Stimulated activated CD8-positive, alpha-beta memory T cell treated with anti-CD3 and anti-CD28 coated beads, Interleukin-15, amount 100 ng/mL, for 48 hours (primary cell): ENCODE results near the gene SLCO3A1.

Source experiments
- DNase-seq, 2 donors: peaks; one replicate each; pipeline ENCODE4 v3.0.0-alpha.2; 2020; ENCODE audit warnings: low read depth in 2 of 2

Gene SLCO3A1

DNA sequence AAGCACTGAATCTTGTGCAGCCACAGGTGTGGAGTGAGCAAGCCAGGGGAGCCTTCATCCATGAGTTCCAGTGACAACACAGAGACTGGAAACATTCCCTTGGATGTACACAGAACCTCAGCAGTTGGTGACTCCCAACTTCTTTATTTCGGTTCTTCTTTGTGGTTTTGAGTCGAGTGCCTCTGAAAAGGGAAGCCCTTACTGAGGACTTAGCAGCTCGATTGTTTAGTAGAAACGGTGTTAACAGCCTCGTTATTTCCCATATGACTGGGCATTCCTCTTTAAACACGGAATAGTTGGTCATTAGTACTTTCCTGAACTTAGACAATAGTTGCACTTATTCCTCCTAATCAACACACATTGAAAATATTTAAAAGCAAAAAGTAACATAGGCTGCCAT is 7.7 kb downstream of the SLCO3A1 start:
- no peak for DNase-seq

DNA sequence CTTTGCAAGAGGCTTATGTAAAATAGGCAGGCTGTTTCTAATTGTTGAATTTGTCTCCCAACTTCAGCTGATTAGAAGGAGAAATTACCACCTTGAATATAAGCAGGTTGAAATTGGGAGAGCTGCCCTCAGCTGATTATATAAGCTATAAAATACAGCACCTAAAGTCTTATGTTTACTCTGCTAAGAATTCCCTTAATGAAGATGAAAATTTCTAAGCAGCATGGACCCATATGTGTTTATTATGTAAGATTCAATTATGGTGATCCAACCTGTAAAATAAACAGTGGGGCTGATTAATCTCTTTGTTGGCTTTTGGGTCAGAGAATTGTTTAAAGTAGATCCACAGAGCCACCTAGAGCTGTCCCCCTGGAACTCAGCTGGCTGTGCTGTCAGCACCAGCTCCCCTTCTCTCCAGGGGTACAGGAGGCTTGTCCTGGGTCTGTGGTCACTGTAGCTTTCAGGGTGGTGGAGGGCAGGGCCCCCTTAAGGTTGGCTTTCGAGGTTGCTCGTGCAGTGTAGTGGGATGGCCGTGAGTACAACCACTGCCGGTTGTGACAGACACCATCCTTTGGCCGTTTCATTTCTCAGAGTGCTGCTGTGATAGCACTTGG is 9.5 kb downstream of the SLCO3A1 start:
- DNase-seq: no peak

DNA sequence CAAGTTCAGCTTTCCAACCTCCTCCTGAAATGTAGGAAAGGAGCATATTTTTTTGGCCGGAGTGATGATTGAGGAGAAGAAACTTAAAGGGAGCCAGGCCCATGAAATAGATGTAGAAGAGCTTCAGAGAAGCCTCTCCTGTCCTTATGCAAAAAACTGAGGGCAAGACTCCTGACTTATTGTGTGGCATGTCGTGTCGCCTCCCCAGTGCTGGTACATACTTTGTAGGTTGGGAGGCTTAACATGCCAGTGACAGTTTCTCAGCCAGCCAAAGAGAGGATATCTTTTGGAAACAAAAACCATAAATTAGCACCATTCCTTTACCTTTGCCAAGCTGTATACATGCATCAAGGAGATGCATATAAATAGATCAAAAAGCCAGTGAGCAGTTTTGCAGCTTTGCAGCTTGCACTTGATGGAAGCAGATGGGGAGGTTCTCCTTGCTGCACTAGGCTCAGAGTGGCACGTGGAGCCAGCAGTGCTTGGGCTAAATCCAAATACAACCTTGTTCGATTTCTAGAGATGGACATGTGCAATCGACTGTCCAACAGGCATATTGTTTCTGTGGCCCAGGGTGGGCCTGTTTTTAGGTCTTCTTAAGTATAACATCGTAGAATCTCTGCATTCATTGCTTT is 10.2 kb downstream of the SLCO3A1 start:
- no peak for DNase-seq

DNA sequence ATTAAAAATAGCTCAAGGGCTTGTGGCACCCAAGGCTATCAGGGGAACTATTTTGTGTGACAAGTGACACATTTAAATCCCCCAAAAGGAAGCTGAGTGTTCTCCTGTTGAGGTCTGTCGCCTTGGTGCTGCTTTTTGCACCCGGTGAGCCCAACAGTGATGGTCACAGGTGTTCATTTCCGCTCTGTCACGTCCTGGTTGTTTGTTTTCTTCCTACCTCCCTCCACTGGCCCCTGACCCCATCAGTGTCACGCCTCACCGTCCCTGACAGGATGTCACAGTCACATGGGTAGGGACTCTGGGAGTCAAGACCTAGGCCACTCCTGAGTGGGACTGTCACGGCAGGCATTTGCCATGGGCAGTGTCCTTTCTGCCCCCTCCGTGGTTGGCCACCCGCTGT is 11.2 kb downstream of the SLCO3A1 start:
- no peak for DNase-seq

DNA sequence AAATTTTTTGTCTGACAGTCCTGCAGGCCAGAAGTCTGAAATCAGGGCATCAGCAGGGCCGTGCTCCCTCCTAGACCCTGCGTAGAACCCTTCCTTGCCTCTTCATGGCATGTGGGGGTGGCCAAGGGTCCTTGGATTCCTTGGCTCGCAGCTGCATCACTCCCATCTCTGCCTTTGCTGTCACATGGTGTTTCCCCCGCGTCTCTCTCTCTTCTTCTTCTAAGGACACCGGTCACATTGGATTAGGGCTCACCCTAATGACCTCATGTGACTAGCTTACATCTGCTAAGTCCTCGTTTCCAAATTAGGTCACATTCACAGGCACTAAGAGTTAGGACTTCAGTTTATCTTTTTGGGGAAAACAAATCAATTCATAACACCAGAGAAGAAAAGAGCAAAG is 12.0 kb downstream of the SLCO3A1 start:
- no peak for DNase-seq

DNA sequence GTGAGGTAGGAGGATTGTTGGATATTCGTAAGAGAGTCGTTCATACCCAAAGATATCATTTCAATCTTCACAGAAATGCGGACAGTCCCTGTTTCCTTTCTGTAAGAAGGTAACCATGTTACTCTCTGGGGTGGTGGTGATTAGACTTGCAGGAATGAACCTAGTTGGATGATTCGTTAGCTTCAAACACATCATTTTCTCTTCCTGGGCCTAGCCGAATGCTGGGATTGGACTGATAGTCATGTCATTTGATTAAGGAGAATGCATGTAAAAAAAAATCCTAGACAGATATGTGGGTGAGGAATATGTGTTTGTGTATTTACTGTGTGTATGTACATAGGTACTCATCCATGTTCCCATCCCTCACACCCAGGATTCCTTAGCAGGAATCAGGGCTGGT is 12.4 kb downstream of the SLCO3A1 start:
- no peak for DNase-seq

DNA sequence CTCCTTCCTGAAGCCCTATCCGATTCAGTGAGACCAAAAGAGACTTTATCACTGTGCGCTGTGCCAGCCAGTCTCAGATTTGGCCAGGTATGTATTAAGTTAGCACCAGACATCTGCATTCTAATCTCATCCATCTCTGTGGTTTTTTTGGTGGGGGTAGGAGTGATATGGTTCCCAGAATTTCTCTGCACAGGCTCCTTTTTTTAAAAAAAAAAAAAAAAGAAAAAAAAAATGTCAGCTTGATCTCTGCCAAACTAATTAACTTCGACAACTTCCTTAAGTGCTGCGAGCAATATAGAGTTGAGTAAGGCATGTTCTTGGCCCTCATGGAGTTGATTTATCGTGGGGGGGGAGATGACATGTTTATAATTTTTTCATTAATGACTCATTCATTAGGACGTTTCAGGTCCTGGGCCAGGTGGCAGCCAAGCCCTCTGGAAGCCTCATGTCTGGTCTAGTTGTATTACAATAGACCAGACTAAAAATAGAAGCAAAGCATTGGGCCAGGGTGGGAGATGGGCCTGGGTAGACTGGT is 12.9 kb downstream of the SLCO3A1 start:
- DNase-seq: no peak

DNA sequence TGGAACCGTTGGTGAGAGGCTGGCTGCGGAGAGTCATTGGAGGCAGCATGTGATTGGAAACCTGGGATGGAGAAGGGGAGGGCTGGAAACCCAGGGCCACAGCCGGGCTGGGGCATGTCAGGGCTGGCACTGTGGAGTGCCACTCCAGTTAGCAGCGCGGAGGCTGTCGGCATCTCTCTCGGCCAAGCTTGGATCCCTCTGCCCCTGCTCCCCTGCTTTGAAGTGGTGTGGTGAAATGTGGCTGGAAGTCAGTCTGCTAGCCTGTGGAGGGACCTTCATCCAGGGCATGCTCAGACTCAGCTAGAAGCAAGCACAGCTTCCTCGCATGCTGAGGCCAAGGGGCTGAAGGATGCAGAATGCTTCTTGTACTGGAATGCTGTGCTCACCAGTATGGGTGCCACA is 13.5 kb downstream of the SLCO3A1 start:
- DNase-seq: no peak

DNA sequence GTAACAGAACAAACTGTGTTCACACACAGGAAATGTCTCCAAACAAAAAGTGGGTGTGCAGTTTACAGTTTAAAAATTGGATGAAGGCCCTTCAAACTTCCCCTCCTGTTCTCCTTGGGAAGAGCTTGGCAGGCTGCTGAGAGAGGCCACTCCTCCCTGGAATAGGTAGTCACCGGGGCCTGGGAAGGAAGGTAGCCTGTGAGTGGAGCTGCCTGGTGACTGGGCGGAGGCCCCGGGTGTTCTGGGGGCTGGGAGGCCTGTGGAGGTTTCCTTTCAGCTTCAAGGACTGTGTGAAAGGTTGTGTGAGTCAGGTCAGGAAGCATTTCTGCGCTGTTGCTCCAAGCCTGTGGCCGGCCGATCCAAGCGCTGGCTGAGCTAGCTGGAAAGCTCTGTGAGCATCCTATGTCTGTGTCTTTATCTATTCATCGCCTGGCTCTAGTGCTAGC is 14.1 kb downstream of the SLCO3A1 start:
- DNase-seq: no peak

DNA sequence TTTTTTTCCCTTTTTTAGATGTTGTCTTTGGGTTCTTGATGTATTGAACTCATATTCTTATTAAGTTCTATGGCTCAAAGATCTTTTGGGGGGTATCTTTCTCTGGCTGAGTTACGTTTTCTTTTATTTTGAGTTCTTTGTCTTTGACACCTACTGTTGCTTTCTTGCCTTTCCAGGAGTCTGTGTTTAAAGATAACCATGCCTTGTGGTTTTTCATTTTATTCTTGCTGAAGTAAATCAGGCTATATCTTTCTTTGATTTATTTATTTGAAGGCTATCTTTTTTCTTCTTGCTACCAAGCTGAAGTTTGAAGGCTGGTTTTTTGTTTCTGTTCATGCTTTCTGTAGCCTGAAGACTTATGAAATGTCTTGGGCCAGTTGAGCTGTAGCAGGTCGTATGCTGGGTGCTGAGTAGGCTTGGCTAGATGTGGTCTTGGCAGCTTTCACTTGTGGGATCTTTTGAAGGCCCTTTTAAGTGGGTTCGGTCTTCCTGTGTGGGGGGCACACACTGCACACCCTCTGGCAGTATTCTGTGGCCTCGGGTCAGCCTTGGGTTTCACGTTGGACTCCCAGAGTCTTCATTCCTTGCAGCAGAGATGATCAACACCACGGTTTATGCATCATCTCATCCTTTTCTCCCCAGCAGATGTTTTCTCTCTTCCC is 17.5 kb downstream of the SLCO3A1 start:
- DNase-seq: no peak

DNA sequence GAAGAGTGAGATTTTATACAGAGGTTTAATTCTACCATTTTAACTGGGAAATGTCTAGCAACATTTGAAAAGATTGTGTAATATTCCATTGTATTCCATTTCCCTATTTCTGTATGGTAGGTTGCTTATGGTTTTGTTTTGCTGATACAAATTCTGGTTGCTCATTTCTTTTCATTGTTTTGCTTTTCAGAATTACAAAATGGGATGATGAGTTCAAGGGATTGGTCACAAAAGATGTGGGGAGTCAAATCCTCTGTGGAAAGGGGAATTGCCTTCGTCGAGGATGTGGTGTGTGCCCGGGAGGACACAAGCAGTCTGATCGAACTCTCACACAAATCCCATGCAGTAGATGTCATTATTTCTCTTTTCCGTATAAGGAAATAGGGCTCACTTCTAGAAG is 18.3 kb downstream of the SLCO3A1 start:
- no peak for DNase-seq

DNA sequence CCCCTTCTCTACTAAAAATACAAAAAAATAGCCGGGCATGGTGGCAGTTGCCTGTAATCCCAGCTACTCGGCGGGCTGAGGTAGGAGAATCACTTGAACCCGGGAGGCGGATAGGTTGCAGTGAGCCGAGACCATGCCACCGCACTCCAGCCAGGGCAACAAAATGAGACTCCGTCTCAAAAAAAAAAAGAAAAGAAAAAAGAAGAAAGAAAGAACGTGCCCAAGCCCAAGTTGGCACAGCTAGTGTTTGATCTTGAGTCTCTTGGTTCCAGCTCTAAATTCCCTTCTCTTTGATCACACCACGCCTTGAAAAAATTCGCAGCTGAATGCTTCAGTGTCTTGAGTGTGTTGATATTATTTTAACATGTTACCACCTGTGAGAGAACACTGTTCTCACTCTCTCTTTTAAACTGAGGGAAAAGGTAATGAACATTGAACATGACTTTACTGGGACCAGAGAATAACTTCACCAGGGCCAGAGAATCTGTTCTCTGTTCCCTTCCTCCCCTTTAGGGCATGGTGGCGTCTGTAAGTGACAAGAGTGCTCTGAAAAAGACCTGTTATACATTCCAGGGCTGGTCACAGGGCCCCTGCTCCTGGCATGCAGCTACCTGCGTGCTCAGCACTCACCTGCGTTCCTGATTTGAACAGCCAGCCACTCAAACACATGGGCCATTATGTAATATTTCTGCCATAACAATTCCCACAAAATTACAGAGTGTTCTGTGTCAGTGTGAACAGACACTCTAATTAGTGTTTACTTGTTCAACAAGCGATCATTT is 19.0 kb downstream of the SLCO3A1 start:
- no peak for DNase-seq

DNA sequence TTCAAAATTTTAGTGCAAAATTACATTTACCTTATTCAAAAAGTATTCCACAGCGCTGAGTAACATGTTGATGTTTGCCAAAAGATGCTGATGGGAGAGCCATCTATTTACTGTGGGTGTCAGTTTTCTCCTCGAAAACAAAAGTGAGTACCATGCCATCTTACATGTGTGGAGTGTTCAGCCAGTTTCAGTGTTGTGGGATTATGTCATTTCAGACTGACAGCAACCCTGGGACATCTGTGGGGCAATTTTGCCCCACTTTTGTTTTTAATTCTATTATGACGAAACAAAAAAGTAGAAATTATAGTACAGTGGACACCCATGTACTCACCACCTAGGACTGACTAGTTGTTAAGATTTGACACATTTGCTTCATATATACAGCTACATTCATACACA is 19.6 kb downstream of the SLCO3A1 start:
- no peak for DNase-seq

DNA sequence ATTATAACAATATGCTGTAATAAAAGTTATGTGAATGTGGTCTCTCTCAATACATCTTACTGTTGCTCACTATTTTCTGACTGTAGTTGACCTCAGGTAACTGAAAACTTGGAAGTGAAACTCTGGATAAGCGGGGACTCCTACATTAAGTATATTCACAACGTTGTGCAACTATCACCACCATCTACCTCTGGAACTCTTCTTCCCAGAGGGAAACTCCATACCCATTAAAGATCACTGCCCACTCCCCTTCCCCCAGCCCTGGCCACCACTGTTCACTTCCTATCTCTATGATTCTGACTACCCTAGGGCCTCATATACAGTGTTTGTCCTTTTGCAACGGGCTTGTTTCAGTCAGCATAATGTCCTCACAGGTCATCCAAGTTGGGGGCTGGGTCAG is 20.7 kb downstream of the SLCO3A1 start:
- DNase-seq: no peak

DNA sequence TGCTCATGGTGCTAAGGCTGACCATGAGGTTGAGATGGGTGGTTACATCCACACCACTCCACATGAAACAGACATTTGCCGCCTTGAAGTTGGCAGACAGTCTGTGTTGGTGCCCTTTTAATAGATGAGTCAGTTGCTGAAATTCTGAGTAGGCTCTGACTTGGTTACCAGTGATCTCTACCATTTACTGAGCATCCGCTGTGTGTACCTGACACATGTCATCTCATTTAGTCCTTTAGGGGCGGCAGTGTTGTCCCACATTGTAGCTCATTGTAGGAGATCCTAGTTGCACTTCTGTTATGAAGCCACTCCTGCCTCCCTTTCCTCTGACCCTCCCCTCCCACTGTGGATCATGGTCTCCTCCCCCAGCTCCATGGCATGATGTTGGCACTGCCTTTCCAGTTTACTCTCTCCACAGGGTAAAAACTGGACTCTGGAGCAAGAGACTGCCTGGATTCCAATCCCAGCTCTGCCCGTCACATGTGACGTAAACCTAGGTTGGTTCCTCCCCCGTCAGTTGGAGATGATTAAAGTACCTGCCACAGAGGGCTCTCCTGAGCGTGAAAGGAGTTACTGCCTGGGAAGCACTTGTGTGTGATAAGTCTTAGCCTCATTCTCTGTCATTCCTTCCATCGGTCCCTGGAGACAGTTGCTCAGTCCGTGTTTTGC is 21.6 kb downstream of the SLCO3A1 start:
- DNase-seq: no peak

DNA sequence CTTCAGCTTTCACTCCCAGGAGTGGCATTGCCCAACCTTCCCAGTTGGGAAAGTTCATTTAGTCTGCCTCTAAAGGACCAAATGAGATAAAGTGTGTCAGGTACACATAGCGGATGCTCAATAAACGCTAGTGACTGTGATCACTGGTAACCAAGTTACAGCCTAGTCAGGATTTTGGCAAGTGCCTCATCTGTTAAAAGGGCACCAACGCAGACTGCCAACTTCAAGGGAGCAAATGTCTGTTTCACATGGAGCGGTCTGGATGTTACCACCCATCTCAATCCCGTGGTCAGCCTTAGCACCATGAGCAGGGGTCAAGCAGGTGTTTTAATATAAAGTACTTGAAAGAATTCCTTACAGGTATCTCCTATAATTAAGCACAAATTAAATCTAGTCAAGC is 22.7 kb downstream of the SLCO3A1 start:
- no peak for DNase-seq

DNA sequence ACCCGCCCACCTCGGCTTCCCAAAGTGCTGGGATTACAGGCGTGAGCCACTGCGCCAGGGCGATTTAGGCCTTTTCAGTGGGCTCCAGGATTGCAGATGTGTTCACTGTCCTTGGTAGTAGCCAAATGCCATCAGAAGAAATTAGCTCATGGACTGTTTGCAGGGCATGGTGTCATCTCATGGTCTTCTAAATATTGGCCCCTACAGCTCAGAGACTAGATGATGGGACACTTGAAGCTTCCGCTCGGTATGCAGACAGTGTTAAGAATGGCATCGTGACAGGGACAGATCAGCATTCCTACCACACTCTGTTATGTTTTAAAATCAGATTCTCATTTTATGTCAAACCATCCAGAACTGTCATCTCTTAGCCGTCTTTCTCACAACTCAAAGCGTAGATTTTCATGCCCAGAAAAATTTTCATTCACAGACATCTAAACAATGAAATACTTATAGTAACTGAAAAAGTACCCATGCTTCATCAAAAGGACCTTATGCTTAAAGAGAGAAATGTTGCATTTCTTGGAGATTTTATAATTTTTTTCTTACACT is 24.9 kb downstream of the SLCO3A1 start:
- DNase-seq: no peak

DNA sequence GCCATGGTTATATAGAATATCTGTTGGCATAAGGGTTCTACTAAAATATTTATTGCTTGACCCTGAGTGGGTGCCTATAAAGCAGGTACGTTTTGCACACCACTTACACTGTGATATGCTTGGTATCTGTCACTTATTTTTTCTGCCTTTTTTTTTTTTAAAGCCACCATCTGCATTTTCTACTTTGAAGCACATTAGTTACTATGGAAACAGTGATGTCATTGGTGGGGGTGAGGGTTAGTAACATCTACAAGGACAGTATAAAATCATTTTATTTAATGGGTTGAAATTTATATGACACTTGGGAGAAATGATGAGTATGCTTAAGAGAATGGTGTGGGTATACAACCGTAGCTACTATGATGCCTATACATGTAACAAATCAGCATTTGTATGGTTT is 25.6 kb downstream of the SLCO3A1 start:
- no peak for DNase-seq

DNA sequence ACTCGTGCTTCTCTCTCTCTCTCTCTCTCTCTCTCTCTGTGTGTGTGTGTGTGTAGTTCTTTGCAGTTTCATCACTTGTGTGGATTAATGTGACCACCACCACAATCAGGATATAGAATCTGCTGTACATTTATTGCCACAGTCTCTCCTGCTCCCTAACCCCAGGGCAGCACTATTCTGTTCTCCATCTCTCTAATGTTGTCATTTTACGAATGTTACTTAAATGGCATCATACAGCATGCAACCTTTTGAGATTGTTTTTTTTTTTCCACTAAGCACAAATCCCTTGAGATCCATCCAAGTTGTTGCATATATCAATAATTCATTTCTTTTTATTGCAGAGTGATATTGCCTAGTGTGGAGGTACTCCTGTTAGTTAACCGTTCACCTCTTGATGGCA is 26.9 kb downstream of the SLCO3A1 start:
- no peak for DNase-seq

DNA sequence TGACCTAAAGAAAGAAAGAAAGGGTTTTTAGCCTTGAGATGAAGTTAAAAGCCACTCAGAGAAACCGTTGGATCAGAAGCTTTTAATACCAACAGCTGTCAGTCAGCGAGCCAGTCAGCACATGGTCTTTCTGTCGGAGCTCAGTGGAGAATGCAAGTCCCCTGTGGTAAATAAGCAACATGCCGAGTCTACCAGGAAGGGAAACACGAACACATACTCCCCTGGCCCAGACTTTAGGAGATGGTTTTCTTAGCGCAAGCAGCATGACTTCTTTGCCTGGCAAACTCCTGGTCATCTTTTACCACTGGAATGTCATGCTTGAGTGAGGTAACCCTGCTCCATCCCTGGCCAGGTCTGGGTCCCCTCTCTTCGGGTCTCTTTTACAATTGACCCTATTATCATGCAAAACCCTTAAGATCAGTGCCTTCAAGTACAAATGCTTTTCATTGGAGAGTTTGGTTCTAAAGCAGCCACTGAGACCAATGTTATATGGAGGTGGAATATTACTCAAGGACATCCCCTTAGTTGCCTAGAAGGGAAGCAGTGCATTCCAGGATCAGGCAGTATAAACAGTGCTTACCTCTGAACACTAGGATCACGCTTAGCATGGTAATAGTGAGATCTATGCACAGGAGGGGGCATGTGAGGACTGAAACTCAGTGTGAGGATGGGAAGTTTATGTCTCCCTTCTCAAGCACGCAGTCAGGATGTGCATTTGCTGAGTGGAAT is 28.2 kb downstream of the SLCO3A1 start:
- no peak for DNase-seq
